ENCODE results near the gene MIA.
"Not testable (repeated sequence)": the region's sequence is repeated elsewhere in the genome, so short reads cannot be mapped to it uniquely, and the experiment has no call there.

The MIA gene

GRCh38 chr19:40774916-40775631 lies at the start of gene MIA:
Gene MIA (plus strand): TSS chr19:40775521. CDS start chr19:40775543, 22 bp downstream.
- FAIRE-seq: no peak

- no peak for FAIRE-seq
Observed at GRCh38 chr19:40726279-40726678, 49.0 kb upstream of the MIA start.

GRCh38 chr19:40730065-40730464 lies 45.3 kb upstream of the MIA start:
- not testable (repeated sequence) for FAIRE-seq

- FAIRE-seq: not testable (repeated sequence)
Observed at GRCh38 chr19:40732304-40732703, 43.0 kb upstream of the MIA start.

- no peak for FAIRE-seq
Observed at GRCh38 chr19:40733149-40733548, 42.2 kb upstream of the MIA start.

GRCh38 chr19:40735013-40735771 lies 40.1 kb upstream of the MIA start:
- FAIRE-seq: no peak

- no peak for FAIRE-seq
Observed at GRCh38 chr19:40736661-40737060, 38.7 kb upstream of the MIA start.

- FAIRE-seq: no peak
Observed at GRCh38 chr19:40737102-40737644, 38.1 kb upstream of the MIA start.

GRCh38 chr19:40739030-40739839 lies 36.1 kb upstream of the MIA start:
- no peak for FAIRE-seq

- FAIRE-seq: no peak
Observed at GRCh38 chr19:40739871-40740703, 35.2 kb upstream of the MIA start.

- FAIRE-seq: no peak
Observed at GRCh38 chr19:40740747-40741146, 34.6 kb upstream of the MIA start.

GRCh38 chr19:40741527-40742390 lies 33.6 kb upstream of the MIA start:
- no peak for FAIRE-seq

- no peak for FAIRE-seq
Observed at GRCh38 chr19:40742477-40742876, 32.8 kb upstream of the MIA start.

- no peak for FAIRE-seq
Observed at GRCh38 chr19:40742886-40743285, 32.4 kb upstream of the MIA start.

GRCh38 chr19:40743926-40744325 lies 31.4 kb upstream of the MIA start:
- no peak for FAIRE-seq

GRCh38 chr19:40744554-40745401 lies 30.5 kb upstream of the MIA start:
- FAIRE-seq: no peak

- FAIRE-seq: no peak
Observed at GRCh38 chr19:40745402-40745780, 29.9 kb upstream of the MIA start.

GRCh38 chr19:40747536-40747935 lies 27.8 kb upstream of the MIA start:
- FAIRE-seq: no peak

- peak; percentile 84 for FAIRE-seq
Observed at GRCh38 chr19:40750058-40750873, 25.1 kb upstream of the MIA start, which contains the start of gene ACTMAP. Gene ACTMAP (minus strand): TSS chr19:40750477. CDS start chr19:40749803, 674 bp downstream.
